Activated naive CD4-positive, alpha-beta T cell treated with anti-CD3 and anti-CD28 coated beads for 36 hours (primary cell): ENCODE measurements around the gene C14orf119. TPM values are rescaled to one million over a fixed set of nuclear protein-coding genes. Genes with fewer than 3 reads are reported as not detected.
A peak's percentile ranks its signal among the peaks of the same experiment; 100 is the strongest.

Source experiments
- CTCF ChIA-PET: fragments of 350-600 bp; sonication (Branson Sonifier 250); formaldehyde crosslinking; loops from one replicate; lab custom pipeline; 2021; ENCODE audit warnings: antibody characterized with exemption; lab: Charles Lee
- DNase-seq: peaks from one replicate; pipeline ENCODE4 v3.0.0-alpha.2; 2020
- H3K27ac Mint-ChIP-seq: one replicate; pipeline ENCODE4 v1.8.0; 2021; ENCODE audit warnings: mild to moderate bottlenecking, mixed read lengths
- H3K27me3 Mint-ChIP-seq: one replicate; pipeline ENCODE4 v1.8.0; 2021; ENCODE audit warnings: low read depth, mixed read lengths
- H3K36me3 Mint-ChIP-seq: one replicate; pipeline ENCODE4 v1.8.0; 2021; ENCODE audit warnings: low read depth, mixed read lengths
- H3K4me1 Mint-ChIP-seq: one replicate; pipeline ENCODE4 v1.8.0; 2021; ENCODE audit warnings: low read depth, mixed read lengths
- H3K4me3 Mint-ChIP-seq: one replicate; pipeline ENCODE4 v1.8.0; 2021; ENCODE audit warnings: mild to moderate bottlenecking, moderate library complexity, mixed read lengths
- H3K9me3 Mint-ChIP-seq: one replicate; pipeline ENCODE4 v1.8.0; 2021; ENCODE audit warnings: mixed read lengths
- intact Hi-C: fragments of 100-400 bp; cut with micrococcal nuclease; formaldehyde crosslinking; loops from one replicate; pipeline ENCODE4 v1.15.1; 2023
- total RNA-seq, 2 experiments: library from RNA; stranded (reverse); gene quantifications; one replicate each; pipeline ENCODE4 v1.2.3, GENCODE V29; 2021

C14orf119 gene
- total RNA-seq, 2 experiments from 2014 or later: 39.8 to 44.2 TPM

GRCh38 chr14:23055621-23056144 lies 39.6 kb upstream of the C14orf119 start:
- Mint-ChIP-seq H3K4me3 (no peak overlapping the region), H3K36me3 (peaks cover 5% of the 10 kb centered on the region), H3K4me1 (peaks cover 16% of the 10 kb centered on the region), H3K27ac (no peak overlapping the region), H3K9me3 (no peaks in the 10 kb centered on the region), H3K27me3 (peaks cover 5% of the 10 kb centered on the region)
- CTCF ChIA-PET: interaction anchor here (0.8 to 21.5 kb wide), 16 partner anchors 10 to 126 kb away, joined by 3 to 713 read pairs (median 4); partner anchors contain the start of genes AJUBA, HAUS4 and PRMT5
- intact Hi-C loops: loop anchor here (2.0 to 5.0 kb wide), 2 partner anchors 233 to 498 kb away; no protein-coding TSS in a partner anchor
- DNase-seq: no peak

- intact Hi-C loops: loop anchor here (2.0 to 5.0 kb wide), 2 partner anchors 234 to 499 kb away; no protein-coding TSS in a partner anchor
- Mint-ChIP-seq H3K9me3 (no peaks in the 10 kb centered on the region), H3K36me3 (peaks cover 11% of the 10 kb centered on the region), H3K4me3 (peak overlapping the region; percentile 74), H3K27ac (no peak overlapping the region), H3K27me3 (peaks cover 5% of the 10 kb centered on the region), H3K4me1 (peaks cover 16% of the 10 kb centered on the region)
- CTCF ChIA-PET: interaction anchor here (0.5 to 21.5 kb wide), 20 partner anchors 9 to 131 kb away, joined by 3 to 713 read pairs (median 6); partner anchors contain the start of genes ACIN1, AJUBA, C14orf119 and HAUS4
- peak; percentile 63 for DNase-seq
Measured at GRCh38 chr14:23056145-23056955, 39.0 kb upstream of the C14orf119 start.

DNA sequence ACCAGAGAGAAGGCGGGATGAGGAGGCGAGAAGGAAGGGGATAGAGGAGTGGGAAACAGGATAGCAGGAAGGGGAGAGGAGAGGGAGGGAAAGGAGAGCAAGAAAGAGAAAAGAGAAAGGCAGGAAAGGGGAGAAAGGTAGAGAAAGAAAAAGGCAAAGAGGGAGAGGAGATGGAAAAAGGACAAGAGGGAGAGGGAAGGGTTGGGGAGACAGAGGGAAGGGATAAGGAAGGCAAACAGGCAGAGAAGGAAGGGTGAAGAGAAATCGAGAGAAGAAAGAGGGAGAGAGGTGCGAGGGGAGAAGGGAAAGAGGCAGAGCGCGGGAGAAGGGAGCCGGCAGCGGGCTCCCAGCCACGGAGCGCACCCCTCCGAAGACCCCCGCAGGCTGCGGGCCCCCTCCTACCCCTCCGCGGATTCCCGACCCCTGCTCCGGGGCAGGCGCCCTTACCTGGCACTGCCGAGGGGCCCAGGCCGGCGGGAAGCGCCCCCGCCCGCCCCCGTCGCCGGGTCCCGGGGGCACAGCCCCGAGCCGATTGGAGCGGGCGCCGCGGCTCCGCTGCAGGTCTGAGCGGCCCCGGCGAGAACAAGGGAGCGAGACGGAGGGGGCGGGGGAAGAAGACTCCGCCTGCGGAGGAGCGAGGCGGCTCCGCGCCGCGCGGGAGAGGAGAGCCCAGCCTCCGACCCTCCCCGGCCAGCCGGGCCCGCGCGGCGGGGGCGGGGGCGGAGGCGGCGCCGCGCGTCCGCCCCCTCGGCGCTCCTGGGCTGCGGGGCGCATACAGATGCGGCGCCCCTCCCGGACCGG lies 38.1 kb upstream of the C14orf119 start, which contains the start of gene CDH24:
Gene CDH24, minus strand, starts transcription at position 565 of the 801 bp plus-strand sequence. CDS start 1,787 bp downstream, outside the sequence.
- H3K36me3 Mint-ChIP-seq: peaks cover 13% of the 10 kb centered on the region
- CTCF ChIA-PET: interaction anchor here (0.5 to 21.5 kb wide), 35 partner anchors 11 to 404 kb away, joined by 3 to 713 read pairs (median 6); partner anchors contain the start of genes ACIN1, AJUBA, C14orf119 and HAUS4
- H3K4me3 Mint-ChIP-seq: peak within 1 kb of the TSS; percentile 80
- peaks cover 5% of the 10 kb centered on the region for H3K27me3 Mint-ChIP-seq
- H3K9me3 Mint-ChIP-seq: no peaks in the 10 kb centered on the region
- DNase-seq: peak; percentile 70
- H3K27ac Mint-ChIP-seq: no peak within 1 kb of the TSS
- intact Hi-C loops: loop anchor here (1.0 to 5.0 kb wide), 4 partner anchors 22 to 500 kb away; no protein-coding TSS in a partner anchor
- H3K4me1 Mint-ChIP-seq: peaks cover 16% of the 10 kb centered on the region

DNA sequence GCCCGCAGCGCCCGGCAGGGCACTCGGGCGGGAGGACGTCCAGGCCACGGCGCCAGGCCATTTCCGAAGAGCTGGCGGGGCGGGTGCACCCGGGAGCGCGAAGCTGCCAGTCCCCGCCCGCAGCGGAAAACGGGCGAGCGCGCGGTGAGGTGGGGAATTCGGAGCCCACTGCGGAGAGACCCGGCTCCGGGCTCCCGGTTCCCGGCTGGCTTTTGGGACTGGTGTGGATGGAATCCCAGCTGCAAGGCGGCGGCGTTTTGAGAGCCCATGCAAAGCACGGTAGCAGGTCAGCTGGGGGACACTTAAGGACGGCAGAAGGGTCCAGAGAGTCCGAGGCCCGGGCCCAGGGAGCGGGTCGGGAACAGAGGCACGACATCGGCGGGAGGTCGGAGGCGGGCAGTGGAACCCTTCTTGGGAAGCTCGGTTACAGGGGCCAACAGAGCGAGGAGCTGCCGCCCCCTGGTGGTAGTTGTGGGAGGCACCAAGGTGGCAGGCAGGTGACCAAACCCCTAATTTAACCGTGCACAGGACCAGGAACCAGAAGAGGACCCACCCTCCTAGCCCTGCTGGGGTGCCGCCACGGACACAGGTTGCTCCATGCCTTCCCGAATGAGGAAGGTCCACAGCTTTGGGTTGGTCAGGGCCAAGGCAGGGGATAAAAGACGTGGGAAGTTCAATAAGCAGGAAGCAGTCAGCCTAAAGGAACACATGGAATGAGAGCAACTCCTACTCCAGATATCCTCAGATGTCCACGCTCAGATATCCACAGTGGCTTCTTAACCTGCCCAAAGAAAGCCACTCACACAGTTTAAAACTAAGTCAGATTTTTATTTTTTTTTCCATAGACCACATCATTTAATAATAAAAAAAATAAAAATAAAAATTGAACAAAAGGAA lies 37.3 kb upstream of the C14orf119 start:
- no peak overlapping the region for H3K27ac Mint-ChIP-seq
- DNase-seq: peak; percentile 92
- peaks cover 16% of the 10 kb centered on the region for H3K4me1 Mint-ChIP-seq
- H3K4me3 Mint-ChIP-seq: peak overlapping the region; percentile 80
- CTCF ChIA-PET: interaction anchor here (0.5 to 21.5 kb wide), 35 partner anchors 11 to 403 kb away, joined by 3 to 713 read pairs (median 5); partner anchors contain the start of genes ACIN1, AJUBA, C14orf119 and HAUS4
- H3K36me3 Mint-ChIP-seq: peaks cover 17% of the 10 kb centered on the region
- H3K27me3 Mint-ChIP-seq: peaks cover 5% of the 10 kb centered on the region
- intact Hi-C loops: loop anchor here (1.0 to 5.0 kb wide), 8 partner anchors 23 to 501 kb away; no protein-coding TSS in a partner anchor
- H3K9me3 Mint-ChIP-seq: no peaks in the 10 kb centered on the region

DNA sequence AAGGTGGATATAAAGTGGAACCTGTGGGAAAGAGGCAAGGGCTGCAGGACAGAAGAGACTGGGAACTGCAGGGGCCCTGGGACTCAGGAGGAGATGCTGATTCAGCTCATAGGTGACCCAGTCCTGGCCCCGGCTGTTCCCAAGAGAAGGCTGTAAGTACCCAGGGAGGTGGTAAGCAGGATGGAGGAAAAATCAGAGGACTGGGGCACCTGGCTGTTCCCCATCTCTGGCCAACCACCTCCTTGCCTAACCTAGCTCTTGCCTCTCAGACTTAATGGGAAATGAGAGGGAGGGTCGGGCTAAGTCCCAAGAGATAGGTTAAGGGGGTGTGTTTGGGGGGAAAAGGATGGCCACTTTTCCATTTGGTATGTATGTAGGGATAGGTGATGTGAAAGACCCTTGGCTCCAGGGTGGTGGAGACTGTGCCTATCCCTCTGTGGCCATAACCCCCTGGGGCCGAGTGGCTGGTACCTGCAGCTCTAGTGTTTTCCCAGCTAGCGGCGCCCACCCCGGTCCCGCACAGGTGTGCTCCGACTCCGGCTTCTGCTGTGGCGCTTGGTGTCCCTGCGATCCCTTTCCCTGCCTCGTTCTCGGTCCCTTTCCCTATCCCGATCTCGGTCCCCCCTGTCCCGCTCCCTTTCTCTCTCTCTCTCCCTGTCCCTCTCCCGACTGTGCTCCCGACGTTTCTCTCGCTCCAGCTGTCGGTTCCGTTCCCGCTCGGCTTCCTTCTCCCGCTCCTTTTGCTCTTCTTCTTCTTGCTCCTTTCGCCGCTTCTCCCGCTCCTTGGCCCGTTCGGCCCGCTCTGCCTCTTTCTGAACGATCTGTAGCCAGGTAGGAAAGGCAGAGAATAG lies 36.4 kb upstream of the C14orf119 start:
- intact Hi-C loops: loop anchor here (1.0 to 5.0 kb wide), 5 partner anchors 65 to 502 kb away; no protein-coding TSS in a partner anchor
- Mint-ChIP-seq H3K4me3 (no peak overlapping the region), H3K27me3 (peaks cover 5% of the 10 kb centered on the region), H3K36me3 (peaks cover 21% of the 10 kb centered on the region), H3K27ac (no peak overlapping the region), H3K9me3 (no peaks in the 10 kb centered on the region), H3K4me1 (peaks cover 16% of the 10 kb centered on the region)
- DNase-seq: no peak
- CTCF ChIA-PET: interaction anchor here (0.6 to 21.5 kb wide), 29 partner anchors 10 to 294 kb away, joined by 3 to 713 read pairs (median 7); partner anchors contain the start of genes ACIN1, AJUBA, C14orf119 and HAUS4

GRCh38 chr14:23060536-23061260 lies 34.6 kb upstream of the C14orf119 start:
- no peak for DNase-seq
- peaks cover 31% of the 10 kb centered on the region for H3K36me3 Mint-ChIP-seq
- CTCF ChIA-PET: interaction anchor here (0.6 to 21.5 kb wide), 8 partner anchors 8 to 233 kb away, joined by 3 to 713 read pairs (median 8); partner anchors contain the start of genes ACIN1, AJUBA, C14orf119 and HAUS4
- intact Hi-C loops: no loop called here
- peaks cover 18% of the 10 kb centered on the region for H3K4me1 Mint-ChIP-seq
- no peaks in the 10 kb centered on the region for H3K9me3 Mint-ChIP-seq
- peaks cover 5% of the 10 kb centered on the region for H3K27me3 Mint-ChIP-seq
- no peak overlapping the region for H3K4me3 Mint-ChIP-seq
- no peak overlapping the region for H3K27ac Mint-ChIP-seq

DNA sequence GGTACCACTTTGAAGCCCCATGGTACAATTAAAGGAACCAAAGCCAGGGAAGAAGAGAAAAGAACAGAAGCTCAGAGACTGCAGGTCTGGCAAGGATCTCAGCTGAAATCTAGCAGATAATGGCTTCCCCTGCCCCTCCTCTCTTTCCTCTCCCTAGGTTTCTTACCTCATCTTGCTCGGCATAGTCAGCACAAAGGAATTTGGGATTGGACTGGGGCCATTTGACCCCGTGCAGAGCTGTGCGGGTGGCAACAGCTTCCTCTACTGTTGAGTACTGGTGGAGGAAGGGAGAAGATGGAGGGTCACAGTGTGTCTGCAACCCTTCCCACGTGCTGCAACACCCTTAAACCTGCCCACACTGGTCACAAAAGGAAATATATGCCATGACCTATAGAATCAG lies 33.3 kb upstream of the C14orf119 start:
- Mint-ChIP-seq H3K27me3 (peaks cover under 1% of the 10 kb centered on the region), H3K4me3 (no peak overlapping the region), H3K27ac (no peak overlapping the region), H3K9me3 (no peaks in the 10 kb centered on the region), H3K36me3 (peaks cover 39% of the 10 kb centered on the region), H3K4me1 (peaks cover 10% of the 10 kb centered on the region)
- CTCF ChIA-PET: interaction anchor here (1.4 to 21.5 kb wide), 3 partner anchors 33 to 87 kb away, joined by 4 to 713 read pairs (median 128); partner anchors contain the start of genes ACIN1 and AJUBA
- no peak for DNase-seq
- intact Hi-C loops: no loop called here

- intact Hi-C loops: no loop called here
- H3K4me1 Mint-ChIP-seq: peaks cover 9% of the 10 kb centered on the region
- no peak overlapping the region for H3K4me3 Mint-ChIP-seq
- peaks cover 40% of the 10 kb centered on the region for H3K36me3 Mint-ChIP-seq
- CTCF ChIA-PET: interaction anchor here (1.4 to 21.5 kb wide), 4 partner anchors 14 to 89 kb away, joined by 4 to 713 read pairs (median 80); partner anchors contain the start of genes ACIN1 and AJUBA
- no peaks in the 10 kb centered on the region for H3K27me3 Mint-ChIP-seq
- no peak for DNase-seq
- no peaks in the 10 kb centered on the region for H3K9me3 Mint-ChIP-seq
- H3K27ac Mint-ChIP-seq: no peak overlapping the region
Measured at GRCh38 chr14:23063601-23064000, 31.7 kb upstream of the C14orf119 start.

GRCh38 chr14:23066368-23066767 lies 28.9 kb upstream of the C14orf119 start:
- H3K27ac Mint-ChIP-seq: no peak overlapping the region
- intact Hi-C loops: no loop called here
- H3K4me3 Mint-ChIP-seq: no peak overlapping the region
- CTCF ChIA-PET: interaction anchor here (1.1 to 21.5 kb wide), 4 partner anchors 11 to 78 kb away, joined by 5 to 713 read pairs (median 31); partner anchors contain the start of genes AJUBA and CEBPE
- H3K4me1 Mint-ChIP-seq: peaks cover 26% of the 10 kb centered on the region
- DNase-seq: no peak
- H3K9me3 Mint-ChIP-seq: no peaks in the 10 kb centered on the region
- no peaks in the 10 kb centered on the region for H3K27me3 Mint-ChIP-seq
- H3K36me3 Mint-ChIP-seq: peaks cover 37% of the 10 kb centered on the region
